HG03280 (cell line): Measurements from ENCODE around the gene AP3B1.

ENCODE experiments used
- ATAC-seq: cut with Tn5 transposase; IDR thresholded peaks from one replicate; pipeline ENCODE4 v1.9.1; 2021; ENCODE audit warnings: mild to moderate bottlenecking, moderate library complexity; ENCODE audit not compliant: unreplicated experiment

The AP3B1 gene

DNA sequence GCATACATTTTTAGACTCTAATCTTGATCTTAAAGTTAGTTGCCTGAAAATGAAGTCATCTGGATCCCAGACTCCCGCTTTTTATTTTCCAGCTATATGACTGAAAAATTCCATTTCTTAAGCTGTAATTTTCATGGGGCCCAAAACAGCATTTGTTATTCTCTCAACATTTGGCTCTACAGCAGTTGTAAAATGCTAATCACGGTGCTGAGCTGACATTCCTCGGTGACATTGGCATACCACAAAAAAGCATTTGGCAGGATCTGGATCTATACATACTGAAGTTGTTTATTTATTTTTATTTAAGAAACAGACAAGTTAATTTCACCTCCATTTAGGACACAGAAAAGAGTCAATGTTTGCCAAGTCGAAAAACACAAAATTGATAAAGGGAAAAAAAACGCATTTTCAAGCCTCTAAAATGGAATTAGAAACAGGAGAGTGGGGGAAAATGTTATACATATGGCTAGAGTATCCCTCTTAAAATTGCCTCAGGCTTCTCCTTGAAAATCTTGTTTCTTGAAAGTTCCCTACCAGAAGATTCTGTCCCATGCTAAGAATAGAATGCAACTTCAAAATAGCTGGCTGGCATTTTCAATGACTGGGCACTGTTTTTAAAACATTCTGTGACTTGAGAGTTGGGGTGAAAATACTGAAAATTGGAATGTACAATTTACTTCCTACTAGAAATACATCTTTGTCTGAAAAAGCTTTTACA, 310.9 kb downstream of the AP3B1 start:
- ATAC-seq: no peak

- no peak for ATAC-seq
Measured at GRCh38 chr5:77981820-77982219, 312.7 kb downstream of the AP3B1 start.

GRCh38 chr5:77974576-77974975, 319.9 kb downstream of the AP3B1 start:
- ATAC-seq: no peak

DNA sequence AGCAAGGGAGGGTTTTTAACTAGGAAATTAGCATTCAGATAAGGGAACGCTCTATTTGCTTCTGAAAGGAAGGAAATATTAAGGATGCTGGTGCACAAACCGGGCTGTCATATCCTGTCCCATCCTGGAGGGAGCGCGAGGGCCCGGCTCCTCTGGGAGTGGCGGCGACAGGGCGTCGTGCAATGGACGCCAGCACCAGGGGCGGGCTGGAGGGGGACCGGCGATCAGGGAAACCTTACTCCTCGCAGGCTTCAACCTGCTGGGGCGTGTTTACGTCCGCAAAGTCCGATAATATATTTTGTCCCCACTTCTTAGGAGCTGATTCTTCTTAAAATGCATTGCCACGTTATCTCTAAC, 321.3 kb downstream of the AP3B1 start:
- ATAC-seq: no peak

GRCh38 chr5:77972469-77973252, 321.8 kb downstream of the AP3B1 start:
- ATAC-seq: peak; percentile 58

- ATAC-seq: no peak
Measured at GRCh38 chr5:77971776-77972468, 322.6 kb downstream of the AP3B1 start.

- ATAC-seq: no peak
Measured at GRCh38 chr5:77970891-77971290, 323.6 kb downstream of the AP3B1 start.

- ATAC-seq: no peak
Measured at GRCh38 chr5:77963795-77964194, 330.7 kb downstream of the AP3B1 start.

DNA sequence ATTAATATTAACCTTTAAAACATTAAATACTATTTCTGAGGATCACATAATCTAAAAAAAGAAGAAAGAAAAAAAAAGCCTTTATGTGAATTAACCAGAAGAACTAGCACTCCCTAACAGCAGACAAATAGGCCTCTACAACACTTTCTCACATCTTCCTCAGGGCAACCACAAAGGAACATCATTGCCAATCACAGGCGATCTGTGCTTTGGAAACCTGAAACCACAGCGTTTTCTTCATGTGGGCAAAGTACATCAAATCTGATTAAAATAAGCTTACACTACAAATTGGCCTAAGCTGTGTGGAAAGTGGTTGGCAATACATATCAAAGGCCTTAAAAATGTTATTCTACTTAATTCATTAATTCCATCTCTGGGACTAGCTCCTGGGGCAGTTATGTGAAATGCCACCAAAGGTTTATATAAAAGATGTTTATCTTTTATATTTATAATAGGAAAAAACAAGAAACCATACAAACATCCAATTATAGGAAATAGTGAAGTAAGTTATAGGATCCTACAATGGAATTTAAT, 333.6 kb downstream of the AP3B1 start:
- no peak for ATAC-seq

- no peak for ATAC-seq
Measured at GRCh38 chr5:77960305-77960704, 334.2 kb downstream of the AP3B1 start.

GRCh38 chr5:77958642-77959330, 335.7 kb downstream of the AP3B1 start:
- no peak for ATAC-seq

DNA sequence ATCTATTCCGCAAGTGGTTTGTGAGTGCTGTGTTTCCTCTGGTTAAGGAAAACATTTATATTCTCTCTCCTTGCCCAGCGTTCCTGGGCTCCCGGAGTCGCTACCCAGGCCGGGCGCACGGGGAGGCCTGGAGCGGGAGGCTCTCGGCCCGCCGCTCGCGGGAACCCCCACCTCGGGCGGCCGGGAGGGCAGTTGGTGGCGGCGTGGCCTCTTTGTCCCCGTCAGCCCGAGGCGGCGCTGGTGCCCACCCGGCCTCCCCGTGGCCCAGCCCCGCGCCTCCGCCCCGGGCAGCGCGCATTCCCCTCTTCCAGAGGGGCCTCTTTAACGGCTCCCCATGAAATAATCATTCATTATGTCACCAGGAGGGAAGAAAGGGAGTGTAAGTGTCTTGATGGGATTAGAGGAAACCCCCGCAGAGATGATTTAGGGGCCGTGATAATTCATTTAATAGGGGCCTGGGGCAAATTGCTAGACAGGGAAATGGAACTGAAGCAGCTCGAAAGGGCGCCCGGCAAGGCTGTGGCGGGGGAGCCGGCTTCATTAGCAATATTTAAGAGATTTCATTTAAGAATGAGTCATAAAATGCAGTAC, 336.5 kb downstream of the AP3B1 start:
- no peak for ATAC-seq

DNA sequence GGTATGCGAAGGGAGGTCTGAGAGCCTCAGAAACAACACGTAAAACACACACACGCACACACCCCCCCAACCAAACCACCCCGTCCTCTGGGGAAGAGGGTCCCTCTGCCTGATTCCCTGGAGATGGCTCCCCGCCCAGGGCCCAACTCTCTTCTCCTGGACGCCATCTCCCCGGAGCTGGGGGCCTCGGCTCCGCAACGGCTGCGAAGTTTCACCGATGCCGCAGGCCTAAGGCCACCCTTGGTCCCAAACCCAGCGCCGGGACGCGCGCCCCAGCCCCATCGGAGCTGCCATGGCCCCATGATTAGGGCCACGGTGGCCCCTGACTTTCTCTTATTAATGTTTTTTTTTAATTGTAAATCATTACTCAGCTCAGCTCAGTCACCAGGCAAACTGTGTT, 337.0 kb downstream of the AP3B1 start:
- ATAC-seq: no peak

DNA sequence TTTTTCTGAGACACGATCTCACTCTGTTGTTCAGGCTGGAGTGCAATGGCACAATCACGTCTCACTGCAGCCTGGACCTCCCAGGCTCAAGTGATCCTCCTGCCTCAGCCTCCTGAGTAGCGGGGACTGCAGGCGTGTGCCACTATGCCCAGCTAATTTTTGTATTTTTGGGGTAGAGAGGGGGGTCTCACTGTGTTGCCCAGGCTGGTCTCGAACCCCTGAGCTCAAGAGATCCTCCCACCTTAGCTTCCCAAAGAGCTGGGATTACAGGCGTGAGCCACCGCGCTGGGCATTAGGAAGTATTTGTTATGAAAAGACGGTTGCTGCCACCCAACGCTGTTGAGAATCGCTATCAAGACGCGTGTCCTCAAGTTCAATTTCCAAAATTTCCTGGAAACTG, 337.4 kb downstream of the AP3B1 start:
- no peak for ATAC-seq

GRCh38 chr5:77955577-77955976, 338.9 kb downstream of the AP3B1 start:
- ATAC-seq: no peak

GRCh38 chr5:77953374-77953773, 341.1 kb downstream of the AP3B1 start:
- ATAC-seq: no peak

DNA sequence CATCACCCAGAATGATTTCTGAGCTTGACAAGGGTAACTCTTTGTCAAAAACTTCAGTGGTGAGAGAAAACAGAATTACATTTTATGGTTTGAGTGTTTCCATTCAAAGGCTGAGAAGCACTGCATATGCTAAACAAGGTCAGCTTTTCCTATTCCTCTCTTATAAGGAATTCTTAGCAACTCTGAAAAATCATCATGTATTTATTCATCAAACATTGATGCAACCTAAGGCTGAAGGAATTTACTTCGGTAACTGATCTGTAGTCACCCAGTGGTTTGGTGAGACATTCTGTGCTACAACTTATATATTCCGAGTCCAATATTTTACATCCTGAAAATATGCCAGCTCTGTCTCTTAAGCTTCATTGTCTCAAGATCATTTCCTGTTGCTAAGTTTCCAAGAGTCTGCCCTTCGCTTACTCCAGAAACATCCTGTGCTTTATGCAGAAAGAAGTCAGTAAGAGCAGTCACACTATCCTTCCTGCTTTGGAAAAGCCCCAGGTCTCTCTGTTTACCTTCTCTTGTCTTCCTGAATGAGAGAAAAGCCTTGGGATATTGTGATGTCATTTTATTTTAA, 341.8 kb downstream of the AP3B1 start:
- no peak for ATAC-seq
